A673 (cell line): ENCODE results near the gene TMCC1. TPM values are rescaled to one million over a fixed set of nuclear protein-coding genes. Genes with fewer than 3 reads are reported as not detected.
A peak's percentile ranks its signal among the peaks of the same experiment; 100 is the strongest.
"Not testable (repeated sequence)": the region's sequence is repeated elsewhere in the genome, so short reads cannot be mapped to it uniquely, and the experiment has no call there.

Experiments used
- BruUV-seq: library from RNA; stranded (reverse); fragments of 400-500 nt; replicated peaks from 2 replicates; lab custom pipeline; 2021; lab: Mats Ljungman, UMichigan
- CTCF ChIA-PET: fragments of 300-600 bp; sonication (Branson Sonifier 250); formaldehyde crosslinking; loops from one replicate; lab custom pipeline; 2022; ENCODE audit warnings: antibody characterized with exemption; lab: Charles Lee
- POLR2A ChIA-PET: fragments of 300-600 bp; sonication (Branson Sonifier 250); formaldehyde crosslinking; loops from one replicate; lab custom pipeline; 2022; ENCODE audit warnings: antibody characterized with exemption; ENCODE audit not compliant: low non-redundant PET; lab: Charles Lee
- DNase-seq: peaks from one replicate; pipeline ENCODE4 v3.0.0-alpha.2; 2015; ENCODE audit warnings: low spot score
- H3K27ac ChIP-seq: fragments of 200-600 bp; sonication (generic); 2 replicates; pipeline ENCODE4 v1.5.1; 2016; ENCODE audit warnings: mixed run types, low read depth, mild to moderate bottlenecking, mixed read lengths, antibody characterized with exemption, low read length; ENCODE audit not compliant: poor library complexity, severe bottlenecking
- H3K27me3 ChIP-seq: fragments of 200-600 bp; sonication (generic); replicated peaks from 2 replicates; pipeline ENCODE4 v1.6.1; 2017; ENCODE audit warnings: mixed run types, low read depth, mild to moderate bottlenecking, mixed read lengths, antibody characterized with exemption, low read length; ENCODE audit not compliant: insufficient read depth, poor library complexity
- H3K36me3 ChIP-seq: fragments of 200-600 bp; sonication (generic); 2 replicates; pipeline ENCODE4 v1.6.1; 2016; ENCODE audit warnings: mixed run types, mild to moderate bottlenecking, mixed read lengths, antibody characterized with exemption, low read length; ENCODE audit not compliant: insufficient read depth, poor library complexity, severe bottlenecking
- H3K4me1 ChIP-seq: fragments of 200-600 bp; sonication (generic); 2 replicates; pipeline ENCODE4 v1.6.1; 2017; ENCODE audit warnings: mixed run types, mild to moderate bottlenecking, mixed read lengths, antibody characterized with exemption, low read length; ENCODE audit not compliant: insufficient read depth, poor library complexity, severe bottlenecking
- H3K4me3 ChIP-seq: fragments of 200-600 bp; sonication (generic); 2 replicates; pipeline ENCODE4 v1.5.1; 2016; ENCODE audit warnings: low read depth, mixed run types, mild to moderate bottlenecking, mixed read lengths, low read length; ENCODE audit not compliant: poor library complexity, severe bottlenecking
- H3K9me3 ChIP-seq: fragments of 200-600 bp; sonication (generic); 2 replicates; pipeline ENCODE4 v1.6.1; 2016; ENCODE audit warnings: mixed run types, low read depth, mild to moderate bottlenecking, mixed read lengths, antibody characterized with exemption, low read length; ENCODE audit not compliant: poor library complexity, severe bottlenecking
- CTCF ChIP-seq: fragments of 300-800, 200-600 bp; sonication (generic); conservative IDR thresholded peaks from 2 replicates; pipeline ENCODE4 v1.5.1; 2017; ENCODE audit warnings: low read depth, mild to moderate bottlenecking, antibody characterized with exemption, low read length, moderate library complexity, mixed read lengths
- EZH2 ChIP-seq: fragments of 200-600 bp; sonication (generic); IDR thresholded peaks from 2 replicates; pipeline ENCODE4 v1.6.1; 2017; ENCODE audit warnings: borderline replicate concordance, low read depth, mild to moderate bottlenecking, mixed read lengths, antibody characterized with exemption, low read length; ENCODE audit not compliant: poor library complexity, severe bottlenecking
- intact Hi-C: fragments of 100-400 bp; cut with micrococcal nuclease; formaldehyde crosslinking; loops from one replicate; pipeline ENCODE4 v1.10.0; 2022; ENCODE audit not compliant: unreplicated experiment
- total RNA-seq: library from RNA; stranded (reverse); gene quantifications from 2 replicates; pipeline ENCODE4 v1.2.3, GENCODE V29; 2021

The TMCC1 gene
- total RNA-seq, 1 experiment from 2014 or later = 29.4 TPM

GRCh38 chr3:129859272-129859671, 34.2 kb downstream of the TMCC1 start:
- ChIA-PET CTCF (no interaction called here), POLR2A (no interaction called here)
- H3K36me3 ChIP-seq = peaks cover 5% of the 10 kb centered on the region
- intact Hi-C loops = no loop called here
- peaks cover 13% of the 10 kb centered on the region for H3K4me1 ChIP-seq
- H3K27ac ChIP-seq = no peak overlapping the region
- DNase-seq = no peak
- no TSS peak for BruUV-seq
- no peaks in the 10 kb centered on the region for H3K9me3 ChIP-seq
- TF ChIP-seq EZH2 = no peak
- TF ChIP-seq CTCF = no peak
- no peaks in the 10 kb centered on the region for H3K27me3 ChIP-seq
- H3K4me3 ChIP-seq = no peak overlapping the region

GRCh38 chr3:129857899-129858298, 35.6 kb downstream of the TMCC1 start:
- Histone ChIP-seq H3K27me3 (no peaks in the 10 kb centered on the region), H3K9me3 (no peaks in the 10 kb centered on the region), H3K4me3 (no peak overlapping the region), H3K27ac (no peak overlapping the region), H3K36me3 (peaks cover 7% of the 10 kb centered on the region), H3K4me1 (peaks cover 13% of the 10 kb centered on the region)
- no TSS peak for BruUV-seq
- no peak for DNase-seq
- ChIA-PET CTCF (no interaction called here), POLR2A (no interaction called here)
- TF ChIP-seq CTCF (no peak), EZH2 (no peak)
- intact Hi-C loops = no loop called here

GRCh38 chr3:129856790-129857189, 36.7 kb downstream of the TMCC1 start:
- BruUV-seq, POLR2A ChIA-PET, H3K9me3 ChIP-seq, H3K4me3 ChIP-seq, DNase-seq, intact Hi-C loops, H3K27me3 ChIP-seq, CTCF ChIA-PET: not testable (repeated sequence)
- Histone ChIP-seq H3K27ac (peak overlapping the region; percentile 56), H3K4me1 (peaks cover 13% of the 10 kb centered on the region), H3K36me3 (peaks cover 11% of the 10 kb centered on the region)

GRCh38 chr3:129855832-129856419, 37.6 kb downstream of the TMCC1 start:
- DNase-seq = peak; percentile 42
- H3K4me1 ChIP-seq = peaks cover 13% of the 10 kb centered on the region
- intact Hi-C loops = no loop called here
- ChIA-PET POLR2A (no interaction called here), CTCF (no interaction called here)
- TF ChIP-seq CTCF (no peak), EZH2 (no peak)
- H3K36me3 ChIP-seq = peaks cover 20% of the 10 kb centered on the region
- no peak overlapping the region for H3K4me3 ChIP-seq
- peak overlapping the region; percentile 56 for H3K27ac ChIP-seq
- peaks cover 4% of the 10 kb centered on the region for H3K9me3 ChIP-seq
- BruUV-seq = no TSS peak
- no peaks in the 10 kb centered on the region for H3K27me3 ChIP-seq
